BE2C (cell line): ENCODE data around the gene TBC1D8B.
"Not testable (repeated sequence)": the region's sequence is repeated elsewhere in the genome, so short reads cannot be mapped to it uniquely, and the experiment has no call there.

Source experiments
- DNase-seq: peaks from one replicate; pipeline ENCODE4 v3.0.0-alpha.2; 2020
- H3K27me3 ChIP-seq: fragments of 250-450 bp; sonication (Bioruptor Pico); 2 replicates; pipeline ENCODE4 v1.5.1; 2020; ENCODE audit warnings: mild to moderate bottlenecking
- H3K36me3 ChIP-seq: fragments of 250-450 bp; sonication (Bioruptor Pico); 2 replicates; pipeline ENCODE4 v1.5.1; 2020; ENCODE audit warnings: mild to moderate bottlenecking
- H3K4me1 ChIP-seq: fragments of 250-450 bp; sonication (Bioruptor Pico); 2 replicates; pipeline ENCODE4 v1.5.1; 2020
- H3K4me3 ChIP-seq: 2 replicates; pipeline ENCODE4 v1.5.1; 2011; ENCODE audit warnings: low read depth, low read length
- H3K9me3 ChIP-seq: fragments of 250-450 bp; sonication (Bioruptor Pico); 2 replicates; pipeline ENCODE4 v1.5.1; 2020
- TF ChIP-seq, protein P1 (sequence below): IDR thresholded peaks from 2 replicates; pipeline ENCODE4 v1.5.1; 2012; ENCODE audit warnings: mild to moderate bottlenecking, low read depth, low read length

Gene TBC1D8B

DNA sequence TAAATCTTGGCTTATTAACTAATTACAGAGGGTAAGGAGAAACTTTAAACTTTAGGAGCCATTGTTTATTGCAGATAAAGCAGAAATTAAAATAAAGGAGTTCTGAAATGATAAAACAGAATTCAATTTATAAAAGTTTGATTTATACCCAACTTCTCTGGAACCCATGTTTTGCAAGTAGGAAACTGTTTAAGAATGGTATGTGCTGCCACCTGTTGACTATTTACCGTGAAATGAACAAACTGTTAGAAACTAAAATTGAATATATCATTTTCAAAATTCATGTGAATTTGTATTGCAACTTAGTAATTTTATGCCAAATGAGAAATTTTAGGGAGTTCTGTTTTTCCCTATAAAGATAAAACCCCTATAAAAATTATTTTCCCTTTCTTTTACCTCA lies 11.0 kb upstream of the TBC1D8B start:
- no peaks in the 10 kb centered on the region for H3K9me3 ChIP-seq
- no peak overlapping the region for H3K4me3 ChIP-seq
- H3K36me3 ChIP-seq, result no peaks in the 10 kb centered on the region
- H3K4me1 ChIP-seq, result no peaks in the 10 kb centered on the region
- no peaks in the 10 kb centered on the region for H3K27me3 ChIP-seq
- DNase-seq, result no peak
- TF ChIP-seq, protein P1, sequence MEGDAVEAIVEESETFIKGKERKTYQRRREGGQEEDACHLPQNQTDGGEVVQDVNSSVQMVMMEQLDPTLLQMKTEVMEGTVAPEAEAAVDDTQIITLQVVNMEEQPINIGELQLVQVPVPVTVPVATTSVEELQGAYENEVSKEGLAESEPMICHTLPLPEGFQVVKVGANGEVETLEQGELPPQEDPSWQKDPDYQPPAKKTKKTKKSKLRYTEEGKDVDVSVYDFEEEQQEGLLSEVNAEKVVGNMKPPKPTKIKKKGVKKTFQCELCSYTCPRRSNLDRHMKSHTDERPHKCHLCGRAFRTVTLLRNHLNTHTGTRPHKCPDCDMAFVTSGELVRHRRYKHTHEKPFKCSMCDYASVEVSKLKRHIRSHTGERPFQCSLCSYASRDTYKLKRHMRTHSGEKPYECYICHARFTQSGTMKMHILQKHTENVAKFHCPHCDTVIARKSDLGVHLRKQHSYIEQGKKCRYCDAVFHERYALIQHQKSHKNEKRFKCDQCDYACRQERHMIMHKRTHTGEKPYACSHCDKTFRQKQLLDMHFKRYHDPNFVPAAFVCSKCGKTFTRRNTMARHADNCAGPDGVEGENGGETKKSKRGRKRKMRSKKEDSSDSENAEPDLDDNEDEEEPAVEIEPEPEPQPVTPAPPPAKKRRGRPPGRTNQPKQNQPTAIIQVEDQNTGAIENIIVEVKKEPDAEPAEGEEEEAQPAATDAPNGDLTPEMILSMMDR, result no peak

DNA sequence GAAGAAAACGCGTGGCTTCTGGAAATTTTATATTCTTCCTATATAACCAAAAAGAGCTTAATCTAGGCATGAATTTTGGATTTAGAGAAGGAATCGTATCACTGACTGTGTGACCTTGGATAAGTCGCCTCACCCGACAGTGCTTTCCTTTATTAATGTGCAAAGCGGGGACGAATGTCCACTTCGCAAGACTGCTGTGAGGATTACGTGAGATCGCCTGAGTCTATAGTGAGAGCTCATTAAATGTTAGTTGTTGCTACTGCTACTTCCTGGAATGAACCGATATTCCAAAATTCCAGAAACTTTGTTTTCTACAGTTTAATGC lies 448 bp upstream of the TBC1D8B start:
- H3K4me3 ChIP-seq, result peak overlapping the region; percentile 56
- DNase-seq, result no peak
- H3K36me3 ChIP-seq, result no peaks in the 10 kb centered on the region
- H3K4me1 ChIP-seq, result no peaks in the 10 kb centered on the region
- H3K9me3 ChIP-seq, result no peaks in the 10 kb centered on the region
- H3K27me3 ChIP-seq, result peaks cover 18% of the 10 kb centered on the region
- TF ChIP-seq, protein P1, result no peak

GRCh38 chrX:106811131-106811910 lies 8.8 kb downstream of the TBC1D8B start:
- Histone ChIP-seq H3K36me3 (no peaks in the 10 kb centered on the region), H3K27me3 (no peaks in the 10 kb centered on the region), H3K4me3 (no peak overlapping the region), H3K9me3 (no peaks in the 10 kb centered on the region), H3K4me1 (no peaks in the 10 kb centered on the region)
- DNase-seq, result no peak
- TF ChIP-seq, protein P1, result no peak

DNA sequence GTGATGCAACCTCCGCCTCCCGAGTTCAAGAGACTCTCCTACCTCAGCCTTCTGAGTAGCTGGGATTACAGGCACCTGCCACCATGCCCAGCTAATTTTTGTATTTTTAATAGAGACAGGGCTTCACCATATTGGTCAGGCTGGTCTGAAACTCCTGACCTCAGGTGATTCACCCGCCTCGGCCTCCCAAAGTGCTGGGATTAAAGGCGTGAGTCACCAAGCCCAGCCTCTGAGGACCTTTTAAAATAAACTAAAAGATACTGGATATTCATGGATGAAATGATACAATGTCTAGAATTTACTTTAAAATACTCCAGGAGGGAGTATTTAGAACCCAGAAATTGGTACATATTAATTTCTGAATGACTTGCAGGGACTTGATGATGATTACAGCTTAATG lies 10.5 kb downstream of the TBC1D8B start:
- H3K27me3 ChIP-seq, H3K4me1 ChIP-seq, H3K4me3 ChIP-seq, DNase-seq, H3K36me3 ChIP-seq, H3K9me3 ChIP-seq: not testable (repeated sequence)

DNA sequence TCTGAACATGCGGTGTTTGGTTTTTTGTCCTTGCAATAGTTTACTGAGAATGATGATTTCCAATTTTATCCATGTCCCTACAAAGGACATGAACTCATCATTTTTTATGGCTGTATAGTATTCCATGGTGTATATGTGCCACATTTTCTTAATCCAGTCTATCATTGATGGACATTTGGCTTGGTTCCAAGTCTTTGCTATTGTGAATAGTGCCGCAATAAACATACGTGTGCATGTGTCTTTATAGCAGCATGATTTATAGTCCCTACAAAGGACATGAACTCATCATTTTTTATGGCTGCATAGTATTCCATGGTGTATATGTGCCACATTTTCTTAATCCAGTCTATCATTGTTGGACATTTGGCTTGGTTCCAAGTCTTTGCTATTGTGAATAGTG lies 11.6 kb downstream of the TBC1D8B start:
- not testable (repeated sequence) for H3K27me3 ChIP-seq, H3K36me3 ChIP-seq, H3K4me1 ChIP-seq, H3K9me3 ChIP-seq, H3K4me3 ChIP-seq, DNase-seq

- no peaks in the 10 kb centered on the region for H3K27me3 ChIP-seq
- DNase-seq, result peak; percentile 23
These were observed 60.7 kb downstream of the TBC1D8B start for GRCh38 chrX:106862972-106863688.

DNA sequence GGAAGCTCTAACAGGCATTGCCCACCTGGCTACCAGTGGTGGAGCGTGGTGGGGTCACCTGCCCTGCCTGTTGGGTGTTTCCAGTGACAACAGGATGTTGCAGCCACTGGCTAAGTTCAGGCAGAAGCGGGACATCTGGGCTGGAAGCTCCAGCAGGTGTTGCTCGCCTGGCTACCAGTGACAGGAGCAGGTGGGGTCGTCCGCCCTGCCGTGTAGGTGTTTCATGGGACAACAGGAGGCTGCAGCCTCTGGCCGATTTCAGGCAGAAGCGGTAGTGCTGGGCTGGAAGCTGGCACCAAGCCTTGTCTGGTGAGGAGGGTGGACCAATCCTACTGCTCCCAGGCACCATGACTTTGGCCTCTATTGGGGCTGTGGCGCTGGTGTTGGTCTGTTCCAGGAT lies 61.2 kb downstream of the TBC1D8B start:
- no peak overlapping the region for H3K4me3 ChIP-seq
- TF ChIP-seq, protein P1, result no peak
- no peaks in the 10 kb centered on the region for H3K9me3 ChIP-seq
- DNase-seq, result no peak
- no peaks in the 10 kb centered on the region for H3K27me3 ChIP-seq
- no peaks in the 10 kb centered on the region for H3K36me3 ChIP-seq
- no peaks in the 10 kb centered on the region for H3K4me1 ChIP-seq

More at GRCh38 chrX:106862972-106863688, 60.7 kb downstream of the TBC1D8B start:
- no peaks in the 10 kb centered on the region for H3K4me1 ChIP-seq
- H3K9me3 ChIP-seq, result no peaks in the 10 kb centered on the region
- no peaks in the 10 kb centered on the region for H3K36me3 ChIP-seq
- H3K4me3 ChIP-seq, result no peak overlapping the region
- TF ChIP-seq, protein P1, result peak; percentile 58

GRCh38 chrX:106872796-106873195 lies 70.3 kb downstream of the TBC1D8B start:
- H3K27me3 ChIP-seq, result not testable (repeated sequence)

More at GRCh38 chrX:106872796-106873195, 70.3 kb downstream of the TBC1D8B start:
- H3K4me1 ChIP-seq, H3K36me3 ChIP-seq, H3K9me3 ChIP-seq, DNase-seq, H3K4me3 ChIP-seq: not testable (repeated sequence)
